ENCODE data around the gene FXYD5.

The FXYD5 gene

DNA sequence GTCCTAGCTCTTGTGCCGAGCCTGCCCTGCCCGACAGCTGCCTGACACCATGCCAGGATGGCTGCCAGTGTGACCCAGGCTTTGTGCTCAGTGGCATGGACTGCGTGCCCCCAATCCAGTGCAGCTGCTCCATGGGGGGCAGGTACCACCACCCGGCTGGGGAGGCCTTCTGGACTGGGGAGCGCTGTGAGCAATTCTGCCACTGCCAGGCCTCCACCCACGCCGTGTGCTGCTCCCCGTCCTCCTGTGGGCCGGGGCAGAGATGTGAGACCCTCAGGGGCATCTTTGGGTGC, 48.3 kb upstream of the FXYD5 start:
- Histone ChIP-seq H3K27ac (replicated peaks) (no peak overlapping the region), H3K27me3 (ENCODE audit: insufficient read depth, poor library complexity, severe bottlenecking) (no peaks in the 10 kb centered on the region), H3K4me3 (replicated peaks; ENCODE audit: insufficient read depth, low read length) (no peak overlapping the region)
- DNase-seq (ENCODE audit: low read depth in 1 of 2, low spot score in 1 of 2) = no peak
- TF ChIP-seq GABPA (IDR thresholded peaks at IDR 0.05; ENCODE audit: low read depth) (no peak), SPI1 (IDR thresholded peaks at IDR 0.05; ENCODE audit: borderline replicate concordance, low read depth) (no peak), POLR2AphosphoS5 (IDR thresholded peaks at IDR 0.05; ENCODE audit: low read depth) (no peak)
- TF ChIP-seq, protein P1, sequence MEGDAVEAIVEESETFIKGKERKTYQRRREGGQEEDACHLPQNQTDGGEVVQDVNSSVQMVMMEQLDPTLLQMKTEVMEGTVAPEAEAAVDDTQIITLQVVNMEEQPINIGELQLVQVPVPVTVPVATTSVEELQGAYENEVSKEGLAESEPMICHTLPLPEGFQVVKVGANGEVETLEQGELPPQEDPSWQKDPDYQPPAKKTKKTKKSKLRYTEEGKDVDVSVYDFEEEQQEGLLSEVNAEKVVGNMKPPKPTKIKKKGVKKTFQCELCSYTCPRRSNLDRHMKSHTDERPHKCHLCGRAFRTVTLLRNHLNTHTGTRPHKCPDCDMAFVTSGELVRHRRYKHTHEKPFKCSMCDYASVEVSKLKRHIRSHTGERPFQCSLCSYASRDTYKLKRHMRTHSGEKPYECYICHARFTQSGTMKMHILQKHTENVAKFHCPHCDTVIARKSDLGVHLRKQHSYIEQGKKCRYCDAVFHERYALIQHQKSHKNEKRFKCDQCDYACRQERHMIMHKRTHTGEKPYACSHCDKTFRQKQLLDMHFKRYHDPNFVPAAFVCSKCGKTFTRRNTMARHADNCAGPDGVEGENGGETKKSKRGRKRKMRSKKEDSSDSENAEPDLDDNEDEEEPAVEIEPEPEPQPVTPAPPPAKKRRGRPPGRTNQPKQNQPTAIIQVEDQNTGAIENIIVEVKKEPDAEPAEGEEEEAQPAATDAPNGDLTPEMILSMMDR (IDR thresholded peaks at IDR 0.05; ENCODE audit: insufficient read depth, low read length) = no peak
- TF ChIP-seq, protein P2, sequence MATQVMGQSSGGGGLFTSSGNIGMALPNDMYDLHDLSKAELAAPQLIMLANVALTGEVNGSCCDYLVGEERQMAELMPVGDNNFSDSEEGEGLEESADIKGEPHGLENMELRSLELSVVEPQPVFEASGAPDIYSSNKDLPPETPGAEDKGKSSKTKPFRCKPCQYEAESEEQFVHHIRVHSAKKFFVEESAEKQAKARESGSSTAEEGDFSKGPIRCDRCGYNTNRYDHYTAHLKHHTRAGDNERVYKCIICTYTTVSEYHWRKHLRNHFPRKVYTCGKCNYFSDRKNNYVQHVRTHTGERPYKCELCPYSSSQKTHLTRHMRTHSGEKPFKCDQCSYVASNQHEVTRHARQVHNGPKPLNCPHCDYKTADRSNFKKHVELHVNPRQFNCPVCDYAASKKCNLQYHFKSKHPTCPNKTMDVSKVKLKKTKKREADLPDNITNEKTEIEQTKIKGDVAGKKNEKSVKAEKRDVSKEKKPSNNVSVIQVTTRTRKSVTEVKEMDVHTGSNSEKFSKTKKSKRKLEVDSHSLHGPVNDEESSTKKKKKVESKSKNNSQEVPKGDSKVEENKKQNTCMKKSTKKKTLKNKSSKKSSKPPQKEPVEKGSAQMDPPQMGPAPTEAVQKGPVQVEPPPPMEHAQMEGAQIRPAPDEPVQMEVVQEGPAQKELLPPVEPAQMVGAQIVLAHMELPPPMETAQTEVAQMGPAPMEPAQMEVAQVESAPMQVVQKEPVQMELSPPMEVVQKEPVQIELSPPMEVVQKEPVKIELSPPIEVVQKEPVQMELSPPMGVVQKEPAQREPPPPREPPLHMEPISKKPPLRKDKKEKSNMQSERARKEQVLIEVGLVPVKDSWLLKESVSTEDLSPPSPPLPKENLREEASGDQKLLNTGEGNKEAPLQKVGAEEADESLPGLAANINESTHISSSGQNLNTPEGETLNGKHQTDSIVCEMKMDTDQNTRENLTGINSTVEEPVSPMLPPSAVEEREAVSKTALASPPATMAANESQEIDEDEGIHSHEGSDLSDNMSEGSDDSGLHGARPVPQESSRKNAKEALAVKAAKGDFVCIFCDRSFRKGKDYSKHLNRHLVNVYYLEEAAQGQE (IDR thresholded peaks at IDR 0.05; ENCODE audit: insufficient replicate concordance, low read depth) = no peak

DNA sequence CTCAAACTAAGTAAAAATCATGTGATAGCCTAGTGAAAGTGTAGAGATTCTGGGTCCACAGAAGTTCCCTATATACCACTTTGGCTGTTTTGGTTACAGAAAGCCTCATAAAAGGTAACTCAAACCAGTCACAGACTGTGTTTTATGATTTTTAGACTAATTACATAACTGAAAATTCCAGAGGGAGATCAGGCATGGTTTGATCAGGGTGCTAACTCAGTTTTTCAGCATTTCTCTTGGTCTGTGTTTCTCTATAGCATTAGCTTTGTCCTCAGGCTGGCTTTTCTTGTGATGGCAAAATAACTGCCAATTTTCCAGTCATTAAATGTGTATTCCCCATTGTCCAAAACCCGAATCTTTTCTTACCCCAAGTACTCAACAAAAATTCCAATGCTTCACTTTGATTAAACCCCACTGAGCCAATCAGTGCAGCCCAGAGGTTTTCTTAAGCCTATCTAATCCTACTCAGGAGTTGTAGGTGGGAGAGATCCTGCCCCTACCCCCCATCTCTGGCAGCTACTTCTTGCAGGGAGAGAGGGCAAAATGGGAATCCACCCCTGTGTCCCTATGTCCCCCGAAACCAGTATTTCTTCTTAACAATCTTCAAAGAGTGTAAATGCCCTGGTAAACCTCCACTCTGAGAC, 47.5 kb upstream of the FXYD5 start:
- no peak for TF ChIP-seq POLR2AphosphoS5 (IDR thresholded peaks at IDR 0.05; ENCODE audit: low read depth)
- no peak for TF ChIP-seq GABPA (IDR thresholded peaks at IDR 0.05; ENCODE audit: low read depth)
- TF ChIP-seq, protein P2 (IDR thresholded peaks at IDR 0.05; ENCODE audit: insufficient replicate concordance, low read depth) = no peak
- no peak for TF ChIP-seq SPI1 (IDR thresholded peaks at IDR 0.05; ENCODE audit: borderline replicate concordance, low read depth)
- TF ChIP-seq, protein P1 (IDR thresholded peaks at IDR 0.05; ENCODE audit: insufficient read depth, low read length) = no peak
- Histone ChIP-seq H3K27me3 (ENCODE audit: insufficient read depth, poor library complexity, severe bottlenecking) (no peaks in the 10 kb centered on the region), H3K27ac (replicated peaks) (no peak overlapping the region), H3K4me3 (replicated peaks; ENCODE audit: insufficient read depth, low read length) (no peak overlapping the region)
- DNase-seq (ENCODE audit: low read depth in 1 of 2, low spot score in 1 of 2) = no peak

DNA sequence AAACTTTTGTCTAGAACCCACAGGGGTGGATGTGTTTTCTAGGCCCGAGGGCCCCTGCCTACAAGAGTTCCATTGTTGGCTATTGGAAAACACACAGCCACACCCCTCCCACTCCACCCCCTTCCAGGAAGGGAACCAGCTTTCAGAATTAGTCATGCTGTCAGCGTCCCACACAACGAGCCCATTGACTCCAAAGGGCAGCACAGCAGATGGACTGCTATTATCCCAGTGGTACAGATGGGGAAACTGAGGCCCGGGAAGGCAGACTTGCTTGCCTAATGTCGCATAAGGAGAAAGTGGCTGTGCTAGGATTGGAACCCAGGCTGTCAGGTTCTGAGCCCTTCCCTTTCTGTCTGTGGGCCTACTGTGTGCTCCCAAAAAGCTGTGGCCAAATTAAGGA, 47.0 kb upstream of the FXYD5 start:
- Histone ChIP-seq H3K27ac (replicated peaks) (no peak overlapping the region), H3K27me3 (ENCODE audit: insufficient read depth, poor library complexity, severe bottlenecking) (no peaks in the 10 kb centered on the region), H3K4me3 (replicated peaks; ENCODE audit: insufficient read depth, low read length) (no peak overlapping the region)
- DNase-seq (ENCODE audit: low read depth in 1 of 2, low spot score in 1 of 2) = no peak
- TF ChIP-seq SPI1 (IDR thresholded peaks at IDR 0.05; ENCODE audit: borderline replicate concordance, low read depth) = no peak
- TF ChIP-seq GABPA (IDR thresholded peaks at IDR 0.05; ENCODE audit: low read depth) = no peak
- TF ChIP-seq, protein P2 (IDR thresholded peaks at IDR 0.05; ENCODE audit: insufficient replicate concordance, low read depth) = no peak
- TF ChIP-seq, protein P1 (IDR thresholded peaks at IDR 0.05; ENCODE audit: insufficient read depth, low read length) = no peak
- no peak for TF ChIP-seq POLR2AphosphoS5 (IDR thresholded peaks at IDR 0.05; ENCODE audit: low read depth)
